ENCODE results near the gene FAM149B1.

DNA sequence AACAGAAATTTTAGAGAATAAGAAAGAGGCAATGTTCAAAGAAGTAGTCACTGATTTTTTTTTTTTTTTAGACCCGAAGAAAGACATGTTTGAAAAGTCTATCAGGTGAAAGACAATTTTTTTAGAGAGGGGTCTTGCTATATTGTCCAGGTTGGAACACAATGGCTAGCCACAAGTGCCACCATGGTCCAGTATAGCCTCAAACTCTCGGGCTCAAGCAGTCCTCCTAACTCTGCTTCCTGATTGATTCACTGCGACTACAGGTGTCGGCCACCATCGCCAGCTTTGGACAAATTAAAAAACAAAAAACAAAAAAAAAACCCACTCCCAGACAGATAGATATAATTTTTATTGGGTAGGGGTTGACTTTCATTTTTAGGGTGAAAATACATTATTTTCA lies 22.3 kb downstream of the FAM149B1 start:
- TF ChIP-seq, protein P1, sequence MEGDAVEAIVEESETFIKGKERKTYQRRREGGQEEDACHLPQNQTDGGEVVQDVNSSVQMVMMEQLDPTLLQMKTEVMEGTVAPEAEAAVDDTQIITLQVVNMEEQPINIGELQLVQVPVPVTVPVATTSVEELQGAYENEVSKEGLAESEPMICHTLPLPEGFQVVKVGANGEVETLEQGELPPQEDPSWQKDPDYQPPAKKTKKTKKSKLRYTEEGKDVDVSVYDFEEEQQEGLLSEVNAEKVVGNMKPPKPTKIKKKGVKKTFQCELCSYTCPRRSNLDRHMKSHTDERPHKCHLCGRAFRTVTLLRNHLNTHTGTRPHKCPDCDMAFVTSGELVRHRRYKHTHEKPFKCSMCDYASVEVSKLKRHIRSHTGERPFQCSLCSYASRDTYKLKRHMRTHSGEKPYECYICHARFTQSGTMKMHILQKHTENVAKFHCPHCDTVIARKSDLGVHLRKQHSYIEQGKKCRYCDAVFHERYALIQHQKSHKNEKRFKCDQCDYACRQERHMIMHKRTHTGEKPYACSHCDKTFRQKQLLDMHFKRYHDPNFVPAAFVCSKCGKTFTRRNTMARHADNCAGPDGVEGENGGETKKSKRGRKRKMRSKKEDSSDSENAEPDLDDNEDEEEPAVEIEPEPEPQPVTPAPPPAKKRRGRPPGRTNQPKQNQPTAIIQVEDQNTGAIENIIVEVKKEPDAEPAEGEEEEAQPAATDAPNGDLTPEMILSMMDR (IDR thresholded peaks at IDR 0.05 in 8 of 11, conservative IDR thresholded peaks at IDR 0.05 in 3 of 11): no peak
- TF ChIP-seq POLR2AphosphoS5 (IDR thresholded peaks at IDR 0.05) (no peak), POLR2A (IDR thresholded peaks at IDR 0.05) (no peak)

All from spleen (tissue), 7 donors.